ENCODE data around the gene CRB1.
A peak's percentile ranks its signal among the peaks of the same experiment; 100 is the strongest.

CRB1 gene

GRCh38 chr1:197268012-197268411 lies at the start of gene CRB1:
CRB1 (plus strand) TSS chr1:197268252; CDS start chr1:197268413, 161 bp downstream.
- H3K9me3 Mint-ChIP-seq: no peaks in the 10 kb centered on the region
- H3K27ac Mint-ChIP-seq: no peak within 1 kb of the TSS
- H3K4me1 Mint-ChIP-seq (ENCODE audit: low read depth): no peaks in the 10 kb centered on the region
- H3K36me3 Mint-ChIP-seq (ENCODE audit: low read depth): no peaks in the 10 kb centered on the region
- H3K4me3 Mint-ChIP-seq: no peak within 1 kb of the TSS
- H3K27me3 Mint-ChIP-seq: no peaks in the 10 kb centered on the region

- H3K36me3 Mint-ChIP-seq (ENCODE audit: low read depth): no peaks in the 10 kb centered on the region
- H3K27ac Mint-ChIP-seq: peak overlapping the region; percentile 38
- peaks cover 3% of the 10 kb centered on the region for H3K4me1 Mint-ChIP-seq (ENCODE audit: low read depth)
- no peaks in the 10 kb centered on the region for H3K27me3 Mint-ChIP-seq
- no peak overlapping the region for H3K4me3 Mint-ChIP-seq
- H3K9me3 Mint-ChIP-seq: no peaks in the 10 kb centered on the region
These were observed 49.2 kb upstream of the CRB1 start for GRCh38 chr1:197218857-197219256.

- Mint-ChIP-seq H3K36me3 (ENCODE audit: low read depth) (no peaks in the 10 kb centered on the region), H3K27me3 (no peaks in the 10 kb centered on the region), H3K9me3 (no peaks in the 10 kb centered on the region), H3K4me3 (no peak overlapping the region), H3K27ac (no peak overlapping the region), H3K4me1 (ENCODE audit: low read depth) (peaks cover 3% of the 10 kb centered on the region)
These were observed 45.9 kb upstream of the CRB1 start for GRCh38 chr1:197222025-197222685.

- no peaks in the 10 kb centered on the region for H3K36me3 Mint-ChIP-seq (ENCODE audit: low read depth)
- peaks cover 3% of the 10 kb centered on the region for H3K4me1 Mint-ChIP-seq (ENCODE audit: low read depth)
- no peak overlapping the region for H3K27ac Mint-ChIP-seq
- no peaks in the 10 kb centered on the region for H3K9me3 Mint-ChIP-seq
- no peaks in the 10 kb centered on the region for H3K27me3 Mint-ChIP-seq
- no peak overlapping the region for H3K4me3 Mint-ChIP-seq
These were observed 45.3 kb upstream of the CRB1 start for GRCh38 chr1:197222780-197223179.

GRCh38 chr1:197224160-197224559 lies 43.9 kb upstream of the CRB1 start:
- Mint-ChIP-seq H3K27me3 (no peaks in the 10 kb centered on the region), H3K9me3 (no peaks in the 10 kb centered on the region), H3K27ac (no peak overlapping the region), H3K4me1 (ENCODE audit: low read depth) (peaks cover 3% of the 10 kb centered on the region), H3K4me3 (no peak overlapping the region), H3K36me3 (ENCODE audit: low read depth) (no peaks in the 10 kb centered on the region)

- no peak overlapping the region for H3K27ac Mint-ChIP-seq
These were observed 42.4 kb upstream of the CRB1 start for GRCh38 chr1:197225611-197226010.

GRCh38 chr1:197234581-197234980 lies 33.5 kb upstream of the CRB1 start:
- no peak overlapping the region for H3K4me3 Mint-ChIP-seq
- no peak overlapping the region for H3K27ac Mint-ChIP-seq
- no peaks in the 10 kb centered on the region for H3K27me3 Mint-ChIP-seq
- no peaks in the 10 kb centered on the region for H3K4me1 Mint-ChIP-seq (ENCODE audit: low read depth)
- no peaks in the 10 kb centered on the region for H3K9me3 Mint-ChIP-seq
- no peaks in the 10 kb centered on the region for H3K36me3 Mint-ChIP-seq (ENCODE audit: low read depth)

More at GRCh38 chr1:197225611-197226010, 42.4 kb upstream of the CRB1 start:
- Mint-ChIP-seq H3K4me3 (no peak overlapping the region), H3K36me3 (ENCODE audit: low read depth) (no peaks in the 10 kb centered on the region), H3K9me3 (no peaks in the 10 kb centered on the region), H3K4me1 (ENCODE audit: low read depth) (no peaks in the 10 kb centered on the region), H3K27me3 (no peaks in the 10 kb centered on the region)

- no peaks in the 10 kb centered on the region for H3K4me1 Mint-ChIP-seq (ENCODE audit: low read depth)
- H3K27ac Mint-ChIP-seq: no peak overlapping the region
- no peaks in the 10 kb centered on the region for H3K27me3 Mint-ChIP-seq
- H3K4me3 Mint-ChIP-seq: no peak overlapping the region
- H3K36me3 Mint-ChIP-seq (ENCODE audit: low read depth): no peaks in the 10 kb centered on the region
- H3K9me3 Mint-ChIP-seq: no peaks in the 10 kb centered on the region
These were observed 32.7 kb upstream of the CRB1 start for GRCh38 chr1:197235355-197235754.

- Mint-ChIP-seq H3K4me1 (ENCODE audit: low read depth) (no peaks in the 10 kb centered on the region), H3K27ac (no peak overlapping the region), H3K27me3 (peaks cover 4% of the 10 kb centered on the region), H3K4me3 (no peak overlapping the region), H3K9me3 (peaks cover 4% of the 10 kb centered on the region), H3K36me3 (ENCODE audit: low read depth) (peaks cover 4% of the 10 kb centered on the region)
These were observed 20.6 kb upstream of the CRB1 start for GRCh38 chr1:197247465-197247864.

- Mint-ChIP-seq H3K36me3 (ENCODE audit: low read depth) (peaks cover 4% of the 10 kb centered on the region), H3K9me3 (peaks cover 4% of the 10 kb centered on the region), H3K27ac (no peak overlapping the region), H3K4me3 (no peak overlapping the region), H3K4me1 (ENCODE audit: low read depth) (no peaks in the 10 kb centered on the region), H3K27me3 (peaks cover 4% of the 10 kb centered on the region)
These were observed 18.7 kb upstream of the CRB1 start for GRCh38 chr1:197249324-197249723.

- Mint-ChIP-seq H3K4me1 (ENCODE audit: low read depth) (no peaks in the 10 kb centered on the region), H3K27me3 (no peaks in the 10 kb centered on the region), H3K4me3 (no peak overlapping the region), H3K9me3 (no peaks in the 10 kb centered on the region), H3K36me3 (ENCODE audit: low read depth) (no peaks in the 10 kb centered on the region), H3K27ac (no peak overlapping the region)
These were observed 17.4 kb upstream of the CRB1 start for GRCh38 chr1:197250616-197251015.

- Mint-ChIP-seq H3K4me3 (no peak overlapping the region), H3K36me3 (ENCODE audit: low read depth) (no peaks in the 10 kb centered on the region), H3K9me3 (no peaks in the 10 kb centered on the region), H3K27me3 (no peaks in the 10 kb centered on the region), H3K27ac (no peak overlapping the region), H3K4me1 (ENCODE audit: low read depth) (no peaks in the 10 kb centered on the region)
These were observed 15.1 kb upstream of the CRB1 start for GRCh38 chr1:197252973-197253372.

- Mint-ChIP-seq H3K36me3 (ENCODE audit: low read depth) (no peaks in the 10 kb centered on the region), H3K9me3 (no peaks in the 10 kb centered on the region), H3K27ac (no peak overlapping the region), H3K4me1 (ENCODE audit: low read depth) (no peaks in the 10 kb centered on the region), H3K27me3 (no peaks in the 10 kb centered on the region), H3K4me3 (no peak overlapping the region)
These were observed 13.2 kb upstream of the CRB1 start for GRCh38 chr1:197254866-197255265.

GRCh38 chr1:197264936-197265567 lies 3.0 kb upstream of the CRB1 start:
- H3K27me3 Mint-ChIP-seq: no peaks in the 10 kb centered on the region
- no peaks in the 10 kb centered on the region for H3K4me1 Mint-ChIP-seq (ENCODE audit: low read depth)
- no peaks in the 10 kb centered on the region for H3K36me3 Mint-ChIP-seq (ENCODE audit: low read depth)
- H3K4me3 Mint-ChIP-seq: no peak overlapping the region
- H3K27ac Mint-ChIP-seq: no peak overlapping the region
- H3K9me3 Mint-ChIP-seq: no peaks in the 10 kb centered on the region

- H3K4me3 Mint-ChIP-seq: no peak overlapping the region
These were observed 1.0 kb downstream of the CRB1 start for GRCh38 chr1:197269053-197269452.

GRCh38 chr1:197272791-197273190 lies 4.7 kb downstream of the CRB1 start:
- H3K27ac Mint-ChIP-seq: no peak overlapping the region
- H3K27me3 Mint-ChIP-seq: no peaks in the 10 kb centered on the region
- H3K4me3 Mint-ChIP-seq: no peak overlapping the region
- H3K4me1 Mint-ChIP-seq (ENCODE audit: low read depth): no peaks in the 10 kb centered on the region
- no peaks in the 10 kb centered on the region for H3K9me3 Mint-ChIP-seq
- H3K36me3 Mint-ChIP-seq (ENCODE audit: low read depth): no peaks in the 10 kb centered on the region

More at GRCh38 chr1:197269053-197269452, 1.0 kb downstream of the CRB1 start:
- Mint-ChIP-seq H3K4me1 (ENCODE audit: low read depth) (no peaks in the 10 kb centered on the region), H3K27me3 (no peaks in the 10 kb centered on the region), H3K9me3 (no peaks in the 10 kb centered on the region), H3K27ac (no peak overlapping the region), H3K36me3 (ENCODE audit: low read depth) (no peaks in the 10 kb centered on the region)
